GM23338 (cell line): ENCODE measurements around the gene FGF13. TPM values are rescaled to one million over a fixed set of nuclear protein-coding genes. Genes with fewer than 3 reads are reported as not detected.
A peak's percentile ranks its signal among the peaks of the same experiment; 100 is the strongest.

Source experiments
- ATAC-seq: fragments of 200-7000 bp; cut with Tn5 transposase; 3 replicates; pipeline ENCODE4 v1.9.1; 2020
- DNase-seq: peaks from one replicate; pipeline ENCODE4 v3.0.0-alpha.2; 2015; ENCODE audit warnings: low spot score
- H2AFZ ChIP-seq: fragments of 200-600 bp; sonication (generic); 2 replicates; pipeline ENCODE4 v1.8.0; 2016; ENCODE audit warnings: antibody characterized with exemption, mild to moderate bottlenecking, moderate library complexity
- H3F3A ChIP-seq: fragments of 200-600 bp; sonication (generic); replicated peaks from 2 replicates; pipeline ENCODE4 v1.8.0; 2017; ENCODE audit warnings: antibody characterized with exemption, mixed run types, low read depth
- H3K27ac ChIP-seq: fragments of 200-600 bp; sonication (generic); 2 replicates; pipeline ENCODE4 v1.6.1; 2016; ENCODE audit warnings: low read depth
- H3K27me3 ChIP-seq: fragments of 200-600 bp; sonication (generic); 2 replicates; pipeline ENCODE4 v1.8.0; 2016; ENCODE audit warnings: mild to moderate bottlenecking, mixed run types, moderate library complexity; ENCODE audit not compliant: insufficient read depth
- H3K36me3 ChIP-seq: fragments of 200-600 bp; sonication (generic); 2 replicates; pipeline ENCODE4 v1.8.0; 2016; ENCODE audit warnings: mild to moderate bottlenecking; ENCODE audit not compliant: insufficient read depth
- H3K4me1 ChIP-seq: fragments of 200-600 bp; sonication (generic); 2 replicates; pipeline ENCODE4 v1.8.0; 2016; ENCODE audit warnings: mild to moderate bottlenecking, moderate library complexity; ENCODE audit not compliant: insufficient read depth
- H3K4me2 ChIP-seq: fragments of 200-600 bp; sonication (generic); 2 replicates; pipeline ENCODE4 v1.7.1; 2017; ENCODE audit warnings: mixed run types
- H3K4me3 ChIP-seq: fragments of 200-600 bp; sonication (generic); 2 replicates; pipeline ENCODE4 v1.6.1; 2016; ENCODE audit warnings: mixed run types
- H3K79me2 ChIP-seq: fragments of 200-600 bp; sonication (generic); replicated peaks from 2 replicates; pipeline ENCODE4 v1.8.0; 2017; ENCODE audit warnings: mild to moderate bottlenecking; ENCODE audit not compliant: insufficient read depth
- H3K9me2 ChIP-seq: fragments of 200-600 bp; sonication (generic); 2 replicates; pipeline ENCODE4 v1.8.0; 2017; ENCODE audit not compliant: insufficient read depth
- H4K20me1 ChIP-seq: fragments of 200-600 bp; sonication (generic); replicated peaks from 2 replicates; pipeline ENCODE4 v1.8.0; 2017; ENCODE audit warnings: mild to moderate bottlenecking; ENCODE audit not compliant: insufficient read depth
- H3K27ac Mint-ChIP-seq: 2 replicates; pipeline ENCODE4 v1.8.0; 2020; ENCODE audit warnings: inconsistent platforms, mild to moderate bottlenecking, moderate library complexity, mixed read lengths
- H3K27me3 Mint-ChIP-seq: 3 replicates; pipeline ENCODE4 v1.8.0; 2022; ENCODE audit warnings: low read depth, mild to moderate bottlenecking, moderate library complexity, mixed read lengths, inconsistent platforms; ENCODE audit not compliant: insufficient read depth, poor library complexity
- H3K36me3 Mint-ChIP-seq: 3 replicates; pipeline ENCODE4 v1.8.0; 2021; ENCODE audit warnings: low read depth, mild to moderate bottlenecking, inconsistent platforms, moderate library complexity, mixed read lengths
- H3K4me1 Mint-ChIP-seq: 3 replicates; pipeline ENCODE4 v1.8.0; 2020; ENCODE audit warnings: mild to moderate bottlenecking, inconsistent platforms, mixed read lengths
- H3K4me3 Mint-ChIP-seq: 3 replicates; pipeline ENCODE4 v1.8.0; 2021; ENCODE audit warnings: moderate library complexity, mild to moderate bottlenecking, inconsistent platforms, mixed read lengths
- H3K9me3 Mint-ChIP-seq: 3 replicates; pipeline ENCODE4 v1.8.0; 2020; ENCODE audit warnings: moderate library complexity, mild to moderate bottlenecking, inconsistent platforms, mixed read lengths
- long read RNA-seq: library from polyadenylated mRNA; unstranded; transcript quantifications from one replicate; pipeline ENCODE4 v2.0.0, GENCODE V29; 2020; ENCODE audit not compliant: unreplicated experiment
- polyA plus RNA-seq: library from polyadenylated mRNA; unstranded; fragments of >200 nt; fragmentation: Nextera tagmentation; extraction: Ambion mirVana; gene quantifications from 2 replicates; pipeline ENCODE4 v1.2.1, GENCODE V29; 2016
- total RNA-seq: library from RNA; depleted of rRNA; stranded (reverse); fragments of >200 nt; shearing (Covaris generic); gene quantifications from 2 replicates; pipeline ENCODE4 v1.2.3, GENCODE V29; 2014; rRNA removed
- TF ChIP-seq, protein P1 (sequence below), 2 experiments: fragments of 200-600 bp in 1 of 2; sonication (generic) in 1 of 2; conservative IDR thresholded peaks; 2 replicates each; pipeline versions ENCODE4 v1.5.1 to v1.6.1; 2016 to 2017; ENCODE audit warnings: antibody characterized with exemption in 2 of 2, low read depth in 2 of 2, mild to moderate bottlenecking in 2 of 2, moderate library complexity in 1 of 2
- TF ChIP-seq, protein P2 (sequence below): fragments of 250-450 bp; sonication (Bioruptor Pico); IDR thresholded peaks from 2 replicates; pipeline ENCODE4 v1.5.0; 2020; ENCODE audit warnings: mild to moderate bottlenecking, moderate library complexity

FGF13 gene
- total RNA-seq, result 17.7 and 18.8 TPM in 2 replicates
- polyA plus RNA-seq, result 20.3 and 21.5 TPM in 2 replicates
- long read RNA-seq, full-length matches to known transcripts, result 7 of 10 reads
- long read RNA-seq, partial matches to known transcripts, result 0 of 10 reads
- long read RNA-seq, other reads (novel, unspliced or antisense), result 3 of 10 reads

DNA sequence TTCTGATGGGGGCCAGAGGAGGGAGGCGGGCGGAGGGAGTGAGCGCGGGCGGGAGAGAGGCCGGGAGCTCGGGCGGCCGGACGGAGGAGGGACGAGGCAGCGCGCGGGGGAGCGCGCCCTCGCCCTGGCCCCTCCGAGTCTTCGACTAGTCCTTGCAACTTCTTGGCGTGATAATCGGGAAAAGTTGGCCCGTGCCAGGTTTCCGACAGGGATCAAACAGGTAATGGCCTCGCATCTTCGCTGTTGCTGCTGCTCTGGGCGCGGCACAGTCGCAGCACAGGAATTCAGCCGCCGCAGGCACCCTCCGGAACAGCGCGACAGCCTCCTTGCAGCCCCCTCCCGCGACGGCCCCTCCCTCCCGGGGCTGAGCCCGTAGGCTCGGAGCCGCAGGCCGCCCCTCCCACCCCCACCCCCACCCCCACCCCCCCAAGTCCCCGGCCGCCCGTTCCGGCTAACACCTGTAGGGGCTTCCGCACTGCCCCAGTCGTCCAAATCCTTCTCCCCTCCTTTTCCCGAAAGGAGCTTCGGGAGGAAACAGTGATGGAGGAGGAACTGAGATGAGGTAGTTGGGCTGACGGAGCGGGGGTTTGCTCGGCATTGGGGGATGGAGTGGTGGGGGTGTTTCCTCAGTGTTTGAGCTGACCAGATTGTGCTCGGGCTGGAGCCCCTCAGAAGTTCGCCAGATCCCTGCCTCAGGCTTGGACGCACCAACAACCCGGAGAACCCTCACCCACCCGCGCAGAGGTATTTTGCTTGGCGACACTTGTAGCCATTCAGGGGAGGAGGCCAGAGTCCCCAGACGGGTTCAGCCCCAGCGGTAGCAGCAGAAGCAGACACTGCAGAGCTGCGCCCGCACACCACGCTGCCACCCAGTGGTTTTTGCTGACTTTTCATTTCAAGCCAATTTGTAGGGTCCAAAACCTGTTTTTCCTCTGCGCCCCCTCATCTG lies at the start of gene FGF13:
FGF13 (minus strand) TSS at position 319 of the 949 bp plus-strand sequence. CDS start 714 bp downstream, outside the sequence.
- Histone ChIP-seq H3K4me1 (0 out of 2 replicates have a peak, but pooled peaks cover 13% of the 10 kb centered on the region), H3K79me2 (peaks cover 22% of the 10 kb centered on the region), H3F3A (no peaks in the 10 kb centered on the region), H3K27me3 (0 out of 2 replicates have a peak, but pooled peaks cover 3% of the 10 kb centered on the region), H3K27ac (peak within 1 kb of the TSS; percentile 85), H3K4me2 (peak within 1 kb of the TSS; percentile 86), H3K4me3 (peak within 1 kb of the TSS; percentile 66), H2AFZ (0 out of 2 replicates have a peak within 1 kb of the TSS, but pooled peaks have one; percentile 14), H4K20me1 (no peaks in the 10 kb centered on the region), H3K36me3 (no peaks in the 10 kb centered on the region), H3K9me2 (no peaks in the 10 kb centered on the region)
- TF ChIP-seq, protein P1, sequence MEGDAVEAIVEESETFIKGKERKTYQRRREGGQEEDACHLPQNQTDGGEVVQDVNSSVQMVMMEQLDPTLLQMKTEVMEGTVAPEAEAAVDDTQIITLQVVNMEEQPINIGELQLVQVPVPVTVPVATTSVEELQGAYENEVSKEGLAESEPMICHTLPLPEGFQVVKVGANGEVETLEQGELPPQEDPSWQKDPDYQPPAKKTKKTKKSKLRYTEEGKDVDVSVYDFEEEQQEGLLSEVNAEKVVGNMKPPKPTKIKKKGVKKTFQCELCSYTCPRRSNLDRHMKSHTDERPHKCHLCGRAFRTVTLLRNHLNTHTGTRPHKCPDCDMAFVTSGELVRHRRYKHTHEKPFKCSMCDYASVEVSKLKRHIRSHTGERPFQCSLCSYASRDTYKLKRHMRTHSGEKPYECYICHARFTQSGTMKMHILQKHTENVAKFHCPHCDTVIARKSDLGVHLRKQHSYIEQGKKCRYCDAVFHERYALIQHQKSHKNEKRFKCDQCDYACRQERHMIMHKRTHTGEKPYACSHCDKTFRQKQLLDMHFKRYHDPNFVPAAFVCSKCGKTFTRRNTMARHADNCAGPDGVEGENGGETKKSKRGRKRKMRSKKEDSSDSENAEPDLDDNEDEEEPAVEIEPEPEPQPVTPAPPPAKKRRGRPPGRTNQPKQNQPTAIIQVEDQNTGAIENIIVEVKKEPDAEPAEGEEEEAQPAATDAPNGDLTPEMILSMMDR (conservative IDR thresholded peaks at IDR 0.05; ENCODE audit: low read depth in 2 of 2), result peak; percentile 27 to 60; a peak in 3 of 4 replicates
- TF ChIP-seq, protein P2, sequence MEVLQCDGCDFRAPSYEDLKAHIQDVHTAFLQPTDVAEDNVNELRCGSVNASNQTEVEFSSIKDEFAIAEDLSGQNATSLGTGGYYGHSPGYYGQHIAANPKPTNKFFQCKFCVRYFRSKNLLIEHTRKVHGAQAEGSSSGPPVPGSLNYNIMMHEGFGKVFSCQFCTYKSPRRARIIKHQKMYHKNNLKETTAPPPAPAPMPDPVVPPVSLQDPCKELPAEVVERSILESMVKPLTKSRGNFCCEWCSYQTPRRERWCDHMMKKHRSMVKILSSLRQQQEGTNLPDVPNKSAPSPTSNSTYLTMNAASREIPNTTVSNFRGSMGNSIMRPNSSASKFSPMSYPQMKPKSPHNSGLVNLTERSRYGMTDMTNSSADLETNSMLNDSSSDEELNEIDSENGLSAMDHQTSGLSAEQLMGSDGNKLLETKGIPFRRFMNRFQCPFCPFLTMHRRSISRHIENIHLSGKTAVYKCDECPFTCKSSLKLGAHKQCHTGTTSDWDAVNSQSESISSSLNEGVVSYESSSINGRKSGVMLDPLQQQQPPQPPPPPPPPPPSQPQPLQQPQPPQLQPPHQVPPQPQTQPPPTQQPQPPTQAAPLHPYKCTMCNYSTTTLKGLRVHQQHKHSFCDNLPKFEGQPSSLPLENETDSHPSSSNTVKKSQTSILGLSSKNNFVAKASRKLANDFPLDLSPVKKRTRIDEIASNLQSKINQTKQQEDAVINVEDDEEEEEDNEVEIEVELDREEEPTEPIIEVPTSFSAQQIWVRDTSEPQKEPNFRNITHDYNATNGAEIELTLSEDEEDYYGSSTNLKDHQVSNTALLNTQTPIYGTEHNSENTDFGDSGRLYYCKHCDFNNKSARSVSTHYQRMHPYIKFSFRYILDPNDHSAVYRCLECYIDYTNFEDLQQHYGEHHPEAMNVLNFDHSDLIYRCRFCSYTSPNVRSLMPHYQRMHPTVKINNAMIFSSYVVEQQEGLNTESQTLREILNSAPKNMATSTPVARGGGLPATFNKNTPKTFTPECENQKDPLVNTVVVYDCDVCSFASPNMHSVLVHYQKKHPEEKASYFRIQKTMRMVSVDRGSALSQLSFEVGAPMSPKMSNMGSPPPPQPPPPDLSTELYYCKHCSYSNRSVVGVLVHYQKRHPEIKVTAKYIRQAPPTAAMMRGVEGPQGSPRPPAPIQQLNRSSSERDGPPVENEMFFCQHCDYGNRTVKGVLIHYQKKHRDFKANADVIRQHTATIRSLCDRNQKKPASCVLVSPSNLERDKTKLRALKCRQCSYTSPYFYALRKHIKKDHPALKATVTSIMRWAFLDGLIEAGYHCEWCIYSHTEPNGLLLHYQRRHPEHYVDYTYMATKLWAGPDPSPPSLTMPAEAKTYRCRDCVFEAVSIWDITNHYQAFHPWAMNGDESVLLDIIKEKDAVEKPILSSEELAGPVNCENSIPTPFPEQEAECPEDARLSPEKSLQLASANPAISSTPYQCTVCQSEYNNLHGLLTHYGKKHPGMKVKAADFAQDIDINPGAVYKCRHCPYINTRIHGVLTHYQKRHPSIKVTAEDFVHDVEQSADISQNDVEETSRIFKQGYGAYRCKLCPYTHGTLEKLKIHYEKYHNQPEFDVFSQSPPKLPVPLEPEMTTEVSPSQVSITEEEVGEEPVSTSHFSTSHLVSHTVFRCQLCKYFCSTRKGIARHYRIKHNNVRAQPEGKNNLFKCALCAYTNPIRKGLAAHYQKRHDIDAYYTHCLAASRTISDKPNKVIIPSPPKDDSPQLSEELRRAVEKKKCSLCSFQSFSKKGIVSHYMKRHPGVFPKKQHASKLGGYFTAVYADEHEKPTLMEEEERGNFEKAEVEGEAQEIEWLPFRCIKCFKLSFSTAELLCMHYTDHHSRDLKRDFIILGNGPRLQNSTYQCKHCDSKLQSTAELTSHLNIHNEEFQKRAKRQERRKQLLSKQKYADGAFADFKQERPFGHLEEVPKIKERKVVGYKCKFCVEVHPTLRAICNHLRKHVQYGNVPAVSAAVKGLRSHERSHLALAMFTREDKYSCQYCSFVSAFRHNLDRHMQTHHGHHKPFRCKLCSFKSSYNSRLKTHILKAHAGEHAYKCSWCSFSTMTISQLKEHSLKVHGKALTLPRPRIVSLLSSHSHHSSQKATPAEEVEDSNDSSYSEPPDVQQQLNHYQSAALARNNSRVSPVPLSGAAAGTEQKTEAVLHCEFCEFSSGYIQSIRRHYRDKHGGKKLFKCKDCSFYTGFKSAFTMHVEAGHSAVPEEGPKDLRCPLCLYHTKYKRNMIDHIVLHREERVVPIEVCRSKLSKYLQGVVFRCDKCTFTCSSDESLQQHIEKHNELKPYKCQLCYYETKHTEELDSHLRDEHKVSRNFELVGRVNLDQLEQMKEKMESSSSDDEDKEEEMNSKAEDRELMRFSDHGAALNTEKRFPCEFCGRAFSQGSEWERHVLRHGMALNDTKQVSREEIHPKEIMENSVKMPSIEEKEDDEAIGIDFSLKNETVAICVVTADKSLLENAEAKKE (CRISPR knock-in tag), result no peak
- Mint-ChIP-seq H3K9me3 (no peaks in the 10 kb centered on the region), H3K4me3 (peak within 1 kb of the TSS; percentile 89), H3K36me3 (peaks cover 8% of the 10 kb centered on the region; the same call in 2 of the 3 replicates), H3K27ac (peak within 1 kb of the TSS; percentile 89), H3K27me3 (peaks cover 2% of the 10 kb centered on the region), H3K4me1 (peaks cover 26% of the 10 kb centered on the region)
- peak; percentile 63 for DNase-seq
- ATAC-seq, result peak; percentile 73
